Measurements from ENCODE around the gene TBC1D9B. TPM values are rescaled to one million over a fixed set of nuclear protein-coding genes. Genes with fewer than 3 reads are reported as not detected.

The TBC1D9B gene
- total and polyA plus RNA-seq, 2 of the 13 experiments (the other 11 are each of a cell fraction or from before 2014, with no cell fraction given) = 35.0 to 50.0 TPM

GRCh38 chr5:179820483-179821297 lies 87.0 kb downstream of the TBC1D9B start, which contains the start of gene SQSTM1 (continued):
- no peak for TF ChIP-seq KIAA2018 (CRISPR knock-in tag; IDR thresholded peaks at IDR 0.05; ENCODE audit: borderline replicate concordance)
- peak; percentile 53; the same call in 1 of the 2 replicates for TF ChIP-seq ZNF773 (CRISPR knock-in tag; IDR thresholded peaks at IDR 0.05; ENCODE audit: borderline replicate concordance)
- no peak; the same call in 1 of the 2 replicates for TF ChIP-seq ZNF619 (CRISPR knock-in tag; IDR thresholded peaks at IDR 0.05)
- TF ChIP-seq ZNF570 (CRISPR knock-in tag; IDR thresholded peaks at IDR 0.05; ENCODE audit: borderline replicate concordance) = no peak
- TF ChIP-seq ZNF407 (CRISPR knock-in tag; IDR thresholded peaks at IDR 0.05; ENCODE audit: not compliant biosample characterization) = no peak
- TF ChIP-seq SNRNP70 (IDR thresholded peaks at IDR 0.05; ENCODE audit: low read depth, low read length) = no peak
- peak; percentile 26; the same call in 1 of the 2 replicates for TF ChIP-seq ZNF788 (CRISPR knock-in tag; IDR thresholded peaks at IDR 0.05; ENCODE audit: borderline replicate concordance)
- TF ChIP-seq LCORL (IDR thresholded peaks at IDR 0.05) = no peak
- TF ChIP-seq LCORL (CRISPR knock-in tag; IDR thresholded peaks at IDR 0.05) = 0 out of 2 replicates have a peak, but pooled peaks have one; percentile 11
- no peak for TF ChIP-seq RFX1 (IDR thresholded peaks at IDR 0.05)
- TF ChIP-seq ZMYM2 (CRISPR knock-in tag; IDR thresholded peaks at IDR 0.05) = no peak
- TF ChIP-seq RAD21 (CRISPR knock-in tag; IDR thresholded peaks at IDR 0.05) = peak; percentile 62
- no peak for TF ChIP-seq ZNF274 (CRISPR knock-in tag; IDR thresholded peaks at IDR 0.05)

Measured in HepG2 (cell line).